Astrocyte (in vitro differentiated cells and primary cell): ENCODE measurements around the gene VARS2.

Experiments used
- EZH2 ChIP-seq: IDR thresholded peaks from 2 replicates; pipeline ENCODE4 v1.6.1; 2012; ENCODE audit warnings: mild to moderate bottlenecking, low read length, inconsistent platforms; ENCODE audit not compliant: insufficient read depth
- TF ChIP-seq, protein P1 (sequence below): IDR thresholded peaks from 2 replicates; pipeline ENCODE4 v1.5.1; 2011; ENCODE audit warnings: low read depth, mild to moderate bottlenecking, inconsistent platforms, low read length, moderate library complexity; ENCODE audit not compliant: insufficient read depth

DNA sequence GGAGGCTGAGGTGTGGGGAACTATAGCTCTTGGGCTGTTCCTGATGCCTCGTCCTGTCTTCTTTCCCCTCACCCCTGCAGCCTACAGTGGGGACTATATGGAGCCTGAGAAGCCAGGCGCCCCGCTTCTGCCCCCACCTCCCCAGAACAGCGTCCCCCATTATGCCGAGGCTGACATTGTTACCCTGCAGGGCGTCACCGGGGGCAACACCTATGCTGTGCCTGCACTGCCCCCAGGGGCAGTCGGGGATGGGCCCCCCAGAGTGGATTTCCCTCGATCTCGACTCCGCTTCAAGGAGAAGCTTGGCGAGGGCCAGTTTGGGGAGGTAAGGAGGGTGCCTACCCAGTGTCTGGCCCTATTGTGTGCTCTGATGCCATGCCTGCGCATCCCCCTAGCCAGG lies 17.5 kb upstream of the VARS2 start:
- TF ChIP-seq, protein P1, sequence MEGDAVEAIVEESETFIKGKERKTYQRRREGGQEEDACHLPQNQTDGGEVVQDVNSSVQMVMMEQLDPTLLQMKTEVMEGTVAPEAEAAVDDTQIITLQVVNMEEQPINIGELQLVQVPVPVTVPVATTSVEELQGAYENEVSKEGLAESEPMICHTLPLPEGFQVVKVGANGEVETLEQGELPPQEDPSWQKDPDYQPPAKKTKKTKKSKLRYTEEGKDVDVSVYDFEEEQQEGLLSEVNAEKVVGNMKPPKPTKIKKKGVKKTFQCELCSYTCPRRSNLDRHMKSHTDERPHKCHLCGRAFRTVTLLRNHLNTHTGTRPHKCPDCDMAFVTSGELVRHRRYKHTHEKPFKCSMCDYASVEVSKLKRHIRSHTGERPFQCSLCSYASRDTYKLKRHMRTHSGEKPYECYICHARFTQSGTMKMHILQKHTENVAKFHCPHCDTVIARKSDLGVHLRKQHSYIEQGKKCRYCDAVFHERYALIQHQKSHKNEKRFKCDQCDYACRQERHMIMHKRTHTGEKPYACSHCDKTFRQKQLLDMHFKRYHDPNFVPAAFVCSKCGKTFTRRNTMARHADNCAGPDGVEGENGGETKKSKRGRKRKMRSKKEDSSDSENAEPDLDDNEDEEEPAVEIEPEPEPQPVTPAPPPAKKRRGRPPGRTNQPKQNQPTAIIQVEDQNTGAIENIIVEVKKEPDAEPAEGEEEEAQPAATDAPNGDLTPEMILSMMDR: no peak
- TF ChIP-seq EZH2: no peak
